Measurements from ENCODE around the gene MEGF6.
"Not testable (repeated sequence)": the region's sequence is repeated elsewhere in the genome, so short reads cannot be mapped to it uniquely, and the experiment has no call there.

Gene MEGF6

GRCh38 chr1:3575515-3575914 lies 35.8 kb downstream of the MEGF6 start:
- DNase-seq (ENCODE audit: low spot score), result not testable (repeated sequence)

GRCh38 chr1:3573500-3573899 lies 37.8 kb downstream of the MEGF6 start:
- DNase-seq (ENCODE audit: low spot score), result no peak

- not testable (repeated sequence) for DNase-seq (ENCODE audit: low spot score)
These were observed 38.7 kb downstream of the MEGF6 start for GRCh38 chr1:3572638-3573037.

GRCh38 chr1:3571263-3571662 lies 40.0 kb downstream of the MEGF6 start:
- no peak for DNase-seq (ENCODE audit: low spot score)

- DNase-seq (ENCODE audit: low spot score), result no peak
These were observed 41.0 kb downstream of the MEGF6 start for GRCh38 chr1:3570066-3570986.

- no peak for DNase-seq (ENCODE audit: low spot score)
These were observed 41.9 kb downstream of the MEGF6 start for GRCh38 chr1:3569436-3569835.

- DNase-seq (ENCODE audit: low spot score), result no peak
These were observed 42.4 kb downstream of the MEGF6 start for GRCh38 chr1:3568815-3569435.

- no peak for DNase-seq (ENCODE audit: low spot score)
These were observed 44.1 kb downstream of the MEGF6 start for GRCh38 chr1:3566951-3567804.

- DNase-seq (ENCODE audit: low spot score), result no peak
These were observed 45.1 kb downstream of the MEGF6 start for GRCh38 chr1:3566003-3566885.

- peak; percentile 88 for DNase-seq (ENCODE audit: low spot score)
These were observed 46.1 kb downstream of the MEGF6 start for GRCh38 chr1:3564921-3565831.

- no peak for DNase-seq (ENCODE audit: low spot score)
These were observed 47.7 kb downstream of the MEGF6 start for GRCh38 chr1:3563610-3564009.

GRCh38 chr1:3563125-3563524 lies 48.2 kb downstream of the MEGF6 start:
- DNase-seq (ENCODE audit: low spot score), result no peak

GRCh38 chr1:3562712-3563111 lies 48.6 kb downstream of the MEGF6 start:
- DNase-seq (ENCODE audit: low spot score), result no peak

GRCh38 chr1:3561702-3562101 lies 49.6 kb downstream of the MEGF6 start:
- no peak for DNase-seq (ENCODE audit: low spot score)

GRCh38 chr1:3560981-3561380 lies 50.3 kb downstream of the MEGF6 start:
- no peak for DNase-seq (ENCODE audit: low spot score)

- no peak for DNase-seq (ENCODE audit: low spot score)
These were observed 50.9 kb downstream of the MEGF6 start for GRCh38 chr1:3560251-3560871.

- no peak for DNase-seq (ENCODE audit: low spot score)
These were observed 53.1 kb downstream of the MEGF6 start for GRCh38 chr1:3558036-3558726.

- no peak for DNase-seq (ENCODE audit: low spot score)
These were observed 53.9 kb downstream of the MEGF6 start for GRCh38 chr1:3557366-3557765.

GRCh38 chr1:3556336-3556735 lies 55.0 kb downstream of the MEGF6 start:
- DNase-seq (ENCODE audit: low spot score), result no peak

Data from HuH-7.5 (cell line).